ENCODE results near the gene PLXNA1.

PLXNA1 gene

DNA sequence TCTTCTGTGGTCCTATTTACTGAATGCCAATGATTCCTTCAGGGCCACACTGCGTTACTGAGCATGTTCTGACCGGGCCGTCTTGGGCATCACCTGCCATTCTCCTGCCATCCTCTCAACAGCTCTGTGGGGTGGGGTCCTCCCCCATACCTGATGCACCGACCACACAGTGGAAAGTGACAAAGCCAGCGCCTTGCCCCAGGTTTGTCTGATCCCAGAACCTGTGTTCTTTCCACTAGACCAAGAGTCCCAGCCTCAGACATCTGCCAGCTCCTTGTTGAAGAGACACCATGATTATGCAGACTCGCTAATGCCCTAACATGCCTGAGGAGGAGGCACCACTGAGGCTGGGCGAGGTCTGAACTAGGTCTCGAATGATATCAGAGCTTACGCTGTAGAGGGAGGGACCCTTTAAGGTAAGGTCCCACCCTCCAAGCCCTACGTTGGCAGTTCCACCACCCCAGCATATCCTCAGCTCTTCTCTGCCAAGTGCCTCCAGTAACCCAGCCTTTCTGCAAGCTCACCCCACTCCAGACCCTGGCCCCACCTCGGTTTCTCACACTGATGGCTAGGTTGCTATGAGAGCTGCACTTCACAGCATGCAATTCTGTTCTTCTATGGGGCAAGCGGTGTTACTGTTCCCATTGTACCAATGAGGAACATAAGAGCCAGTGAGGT lies 29.8 kb upstream of the PLXNA1 start:
- DNase-seq (ENCODE audit: low spot score): no peak

DNA sequence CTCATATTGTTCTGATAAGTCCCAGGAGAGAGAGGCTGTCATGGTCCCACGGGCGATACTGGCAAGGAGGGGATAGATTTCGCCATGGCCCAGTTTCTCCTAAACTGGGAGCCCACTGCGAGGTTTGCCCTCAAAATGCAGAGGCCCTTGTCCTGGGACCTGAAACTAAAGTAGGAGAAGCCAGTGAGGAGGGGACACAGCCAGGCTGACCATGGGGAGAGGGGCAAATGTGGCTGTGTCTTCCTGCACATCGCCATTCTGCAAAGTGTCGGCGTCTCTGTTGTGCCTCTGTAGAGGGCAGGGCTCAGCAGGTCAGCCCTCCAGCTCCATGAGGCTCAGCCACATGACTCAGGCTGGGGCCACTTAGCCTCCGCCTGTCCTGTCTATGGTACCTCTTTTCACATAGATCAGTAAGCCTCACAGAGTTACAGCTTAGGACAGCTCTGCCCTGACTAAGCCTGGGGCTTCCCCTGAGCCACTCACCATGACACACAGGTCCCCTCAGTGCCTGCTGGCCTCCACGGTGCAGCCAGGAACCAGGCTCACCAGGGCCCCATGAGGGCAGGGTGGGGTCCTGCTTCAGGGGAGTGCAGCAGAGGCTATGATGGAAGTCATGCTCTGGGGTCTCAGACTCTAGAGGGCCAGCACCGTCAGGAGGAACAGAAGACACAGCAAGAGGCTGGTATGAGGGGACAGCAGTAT lies 28.6 kb upstream of the PLXNA1 start:
- no peak for DNase-seq (ENCODE audit: low spot score)

DNA sequence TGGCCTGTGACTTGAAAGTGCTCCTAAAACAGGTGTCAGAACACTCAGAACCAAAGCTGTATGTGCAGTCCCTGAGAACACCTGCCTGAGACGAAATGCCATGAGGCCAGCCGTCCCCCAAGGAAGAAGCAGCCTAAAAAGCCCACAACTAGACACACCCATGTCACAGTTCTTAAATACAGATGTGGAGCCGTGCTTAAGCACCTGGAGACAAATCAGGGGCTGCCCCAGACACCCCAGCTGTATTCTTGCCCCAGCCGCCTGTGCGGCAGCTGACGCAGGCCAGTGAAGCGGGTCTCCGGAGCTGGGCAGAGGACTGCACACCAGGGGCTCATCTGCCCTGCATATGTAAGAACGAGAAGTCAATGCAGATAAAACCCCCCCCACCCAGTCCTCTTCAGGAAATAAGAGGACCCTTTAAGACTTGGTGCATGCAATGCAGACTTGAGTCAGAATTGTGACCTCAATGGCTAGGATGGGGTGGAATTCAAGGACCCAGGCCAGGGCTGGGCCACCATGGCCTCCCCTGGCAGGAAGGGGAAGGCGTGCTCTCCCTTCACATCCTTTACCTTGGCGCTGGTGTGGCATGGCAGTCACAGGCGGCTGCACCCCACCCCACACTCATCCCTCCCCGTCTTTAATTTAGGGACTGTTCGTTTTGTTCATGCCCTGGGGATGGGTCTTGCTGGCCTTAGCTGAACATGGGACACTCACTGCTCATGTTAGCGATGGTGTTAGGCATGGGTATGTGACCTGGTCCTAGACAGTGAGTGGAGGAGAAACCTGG lies 27.7 kb upstream of the PLXNA1 start:
- DNase-seq (ENCODE audit: low spot score): no peak

DNA sequence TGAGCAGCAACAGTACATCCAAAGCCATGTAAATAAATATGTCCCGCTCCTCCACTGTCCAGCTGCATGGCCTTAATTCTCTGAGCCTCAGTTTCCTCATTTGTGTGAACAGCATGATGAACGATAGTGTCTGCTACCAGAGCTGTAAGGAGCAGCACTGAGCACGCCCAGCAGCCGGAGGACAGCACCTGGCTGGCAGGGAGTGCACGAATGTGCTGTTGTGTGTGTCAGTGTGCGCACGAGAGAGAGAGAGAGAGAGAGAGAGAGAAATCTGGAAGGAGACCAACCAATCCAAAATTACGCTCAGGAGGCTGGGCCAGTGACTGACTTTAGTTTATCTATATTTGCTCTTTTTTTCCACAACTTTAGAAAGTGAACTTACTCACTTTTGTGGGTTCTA lies 26.6 kb upstream of the PLXNA1 start:
- no peak for DNase-seq (ENCODE audit: low spot score)

DNA sequence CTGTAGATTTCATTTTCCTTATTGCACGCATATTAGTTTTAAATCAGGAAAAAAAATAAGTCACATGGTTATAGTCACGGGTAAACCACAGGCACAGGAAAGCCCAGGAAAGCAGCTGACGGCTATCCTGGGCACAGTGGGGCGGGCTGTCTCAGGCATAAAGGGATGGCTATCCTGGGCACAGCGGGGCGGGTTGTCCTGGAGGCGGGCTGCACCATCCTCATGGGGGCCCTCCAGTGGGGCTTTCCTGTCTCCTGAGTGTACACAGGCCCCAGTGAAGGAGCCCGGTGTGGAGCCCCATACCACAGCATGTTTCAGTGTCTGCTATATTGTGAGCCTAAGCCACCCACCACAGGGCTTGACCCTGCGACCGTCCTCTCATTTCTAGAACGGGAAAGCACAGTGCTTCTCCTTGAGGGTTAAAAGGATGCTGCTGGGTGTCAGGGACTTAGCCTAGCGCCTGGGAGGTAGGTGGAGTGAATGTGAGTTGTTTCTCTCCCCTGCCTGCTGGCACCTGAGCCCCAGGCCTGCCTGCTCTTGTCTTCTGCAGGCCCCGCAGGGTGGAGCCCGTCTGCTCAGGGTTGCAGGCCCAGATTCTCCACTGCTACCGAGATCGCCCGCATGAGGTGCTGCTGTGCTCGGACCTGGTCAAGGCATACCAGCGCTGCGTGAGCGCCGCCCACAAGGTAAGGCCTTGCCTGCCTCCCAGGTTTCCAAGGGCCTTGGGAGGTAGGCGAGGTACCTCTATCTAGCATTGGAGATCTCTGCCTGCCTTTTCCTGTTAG lies 25.9 kb upstream of the PLXNA1 start:
- no peak for DNase-seq (ENCODE audit: low spot score)

DNA sequence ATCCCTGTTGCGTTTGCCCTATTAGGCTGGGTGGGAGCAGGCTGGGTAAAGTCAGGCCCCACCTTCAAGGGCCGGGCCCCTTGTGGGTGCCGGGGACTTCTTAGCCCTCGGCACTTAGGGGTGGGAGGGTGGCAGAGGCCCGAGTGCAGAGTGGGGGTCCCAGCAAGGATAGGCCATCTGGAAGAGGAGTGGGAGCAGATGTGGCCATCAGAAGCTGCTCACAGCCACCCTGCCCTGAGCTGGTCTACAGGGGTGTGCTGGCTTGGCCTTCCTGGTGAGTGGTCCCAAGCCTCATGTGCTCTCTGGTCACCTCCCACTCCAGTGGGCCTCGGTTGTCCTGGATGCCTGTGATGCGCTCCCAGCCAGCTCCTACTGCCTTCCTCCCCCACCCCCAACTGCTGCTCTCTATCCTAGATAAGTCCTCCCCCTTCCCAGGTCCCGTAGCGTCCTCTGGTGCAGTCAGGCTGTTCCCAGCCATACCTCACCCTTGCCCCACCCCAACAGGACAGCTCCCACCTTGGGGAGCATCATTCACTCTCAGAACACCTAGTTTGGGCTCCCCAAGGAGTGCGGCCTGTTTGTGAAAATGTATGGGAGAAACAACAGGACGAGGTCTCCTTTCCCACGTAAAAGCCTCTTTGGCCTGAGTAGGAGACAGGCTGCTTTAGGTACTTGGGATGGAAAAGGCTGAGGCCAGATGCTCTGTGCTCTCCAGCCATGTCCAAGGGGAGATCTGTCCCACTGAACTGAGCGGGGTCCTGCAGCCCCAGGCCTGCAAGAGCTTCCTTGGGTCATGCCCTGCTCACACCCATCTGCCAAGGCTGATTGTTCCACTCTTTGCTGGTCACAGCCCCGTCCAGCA lies 24.9 kb upstream of the PLXNA1 start:
- no peak for DNase-seq (ENCODE audit: low spot score)

DNA sequence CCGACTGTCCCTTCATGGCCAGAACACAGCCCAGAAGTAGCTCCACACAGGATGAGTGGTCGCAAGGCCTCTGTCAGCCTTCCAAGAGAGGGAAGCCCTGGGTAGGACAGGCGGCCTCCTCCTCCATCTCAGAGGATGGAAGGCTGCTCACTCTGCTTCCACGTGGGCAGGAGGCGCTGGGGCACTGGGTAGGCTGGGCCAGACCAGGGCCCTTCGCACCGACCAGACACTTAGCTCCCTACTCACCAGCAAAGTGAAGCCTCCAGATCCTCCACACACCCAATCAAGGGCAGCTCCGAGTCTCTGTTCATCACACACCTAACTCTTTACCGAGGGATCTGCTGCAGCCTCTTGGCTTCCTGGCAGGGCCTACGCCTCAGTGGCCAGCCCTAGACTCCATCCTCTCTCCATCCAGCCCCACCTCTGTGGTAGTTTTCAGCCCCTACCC lies 24.3 kb upstream of the PLXNA1 start:
- no peak for DNase-seq (ENCODE audit: low spot score)

DNA sequence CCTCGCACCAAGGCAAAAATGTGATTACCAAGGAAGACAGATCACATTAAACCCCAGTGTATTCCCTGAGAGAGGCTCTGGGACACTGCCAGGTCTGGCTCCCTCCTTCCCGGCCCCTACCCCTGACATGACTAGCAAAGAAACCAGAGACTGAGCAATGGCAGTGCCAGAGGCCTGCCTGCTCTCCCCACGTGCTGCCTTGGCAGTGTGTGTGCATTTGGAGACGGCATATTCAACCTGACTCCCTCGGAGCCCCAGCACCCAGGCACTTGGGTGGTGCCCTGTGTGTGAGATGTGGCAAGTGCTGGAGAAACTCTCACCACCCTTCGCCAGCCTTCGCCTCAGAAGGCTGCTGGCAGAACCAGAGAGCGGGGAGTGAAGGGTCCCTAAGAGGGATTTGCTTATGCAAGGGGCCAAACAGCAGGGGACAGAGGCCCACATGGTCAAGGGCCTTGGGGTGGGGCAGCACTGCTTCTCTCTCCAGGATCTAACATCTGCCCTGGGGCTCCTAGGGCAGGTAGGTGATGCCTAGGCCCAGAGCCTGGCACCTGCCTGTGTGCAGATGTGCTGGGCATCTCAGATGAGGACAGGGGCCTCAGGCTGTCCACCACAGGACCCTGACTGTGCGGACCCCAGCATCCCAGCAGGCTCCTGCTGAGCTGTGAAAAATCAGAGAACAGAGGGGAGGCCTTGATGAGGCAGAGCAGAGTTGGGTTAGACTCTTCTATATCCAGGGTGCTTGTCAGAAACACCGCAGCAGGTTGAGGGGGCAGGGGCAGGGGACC lies 23.6 kb upstream of the PLXNA1 start:
- no peak for DNase-seq (ENCODE audit: low spot score)

DNA sequence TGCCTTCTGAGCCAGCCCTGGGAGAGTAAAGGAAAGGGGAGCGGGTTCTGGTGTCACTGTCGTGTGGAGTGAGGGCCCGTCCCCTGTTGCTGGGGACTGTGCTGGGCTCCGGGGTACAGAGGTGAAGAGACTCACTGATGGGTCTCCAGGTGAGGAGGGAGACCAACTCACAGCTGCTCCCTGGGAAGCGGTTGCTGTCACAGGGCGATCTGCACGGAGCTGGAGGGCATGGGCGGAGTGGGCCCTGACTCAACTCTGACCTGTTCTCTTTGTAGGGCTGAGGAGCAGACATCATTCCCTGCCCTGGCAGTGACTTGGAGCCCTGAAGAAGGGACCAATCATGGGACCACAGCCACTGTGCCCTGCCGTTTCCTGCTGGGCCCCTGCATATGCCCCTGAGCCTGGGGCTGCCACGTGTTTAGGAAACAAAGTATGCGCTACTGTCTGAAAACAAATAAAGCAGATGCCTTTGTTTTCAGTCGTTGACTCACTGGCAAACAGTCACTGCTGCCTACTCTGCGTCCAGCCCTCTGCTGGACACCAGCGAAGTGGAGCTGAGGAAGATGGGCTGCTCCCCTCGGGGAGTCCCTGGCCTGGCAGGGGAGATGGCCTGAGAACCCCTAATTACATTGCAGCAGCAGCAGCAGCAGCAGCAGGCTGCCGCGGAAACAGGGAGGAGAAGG lies 22.9 kb upstream of the PLXNA1 start:
- no peak for DNase-seq (ENCODE audit: low spot score)

DNA sequence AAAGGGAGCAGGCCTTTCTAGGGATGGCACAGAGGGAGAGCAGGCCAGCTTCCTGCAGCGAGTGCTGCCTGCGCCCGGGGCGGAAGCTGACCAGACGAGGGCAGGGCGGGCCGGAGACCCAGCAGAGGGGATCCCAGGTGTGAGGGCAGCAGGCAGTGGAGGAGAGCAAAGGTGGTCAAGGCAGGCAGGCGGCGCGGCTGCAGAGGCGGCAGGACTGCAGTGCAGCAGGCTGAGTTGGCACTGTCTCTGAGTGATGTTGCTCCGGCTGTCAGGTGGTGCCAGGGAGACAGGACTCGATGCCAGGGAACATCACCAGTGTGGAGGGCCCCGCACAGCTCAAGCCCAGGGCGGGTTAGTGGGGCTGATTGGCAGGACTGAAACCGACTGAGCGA lies 22.3 kb upstream of the PLXNA1 start:
- DNase-seq (ENCODE audit: low spot score): no peak

DNA sequence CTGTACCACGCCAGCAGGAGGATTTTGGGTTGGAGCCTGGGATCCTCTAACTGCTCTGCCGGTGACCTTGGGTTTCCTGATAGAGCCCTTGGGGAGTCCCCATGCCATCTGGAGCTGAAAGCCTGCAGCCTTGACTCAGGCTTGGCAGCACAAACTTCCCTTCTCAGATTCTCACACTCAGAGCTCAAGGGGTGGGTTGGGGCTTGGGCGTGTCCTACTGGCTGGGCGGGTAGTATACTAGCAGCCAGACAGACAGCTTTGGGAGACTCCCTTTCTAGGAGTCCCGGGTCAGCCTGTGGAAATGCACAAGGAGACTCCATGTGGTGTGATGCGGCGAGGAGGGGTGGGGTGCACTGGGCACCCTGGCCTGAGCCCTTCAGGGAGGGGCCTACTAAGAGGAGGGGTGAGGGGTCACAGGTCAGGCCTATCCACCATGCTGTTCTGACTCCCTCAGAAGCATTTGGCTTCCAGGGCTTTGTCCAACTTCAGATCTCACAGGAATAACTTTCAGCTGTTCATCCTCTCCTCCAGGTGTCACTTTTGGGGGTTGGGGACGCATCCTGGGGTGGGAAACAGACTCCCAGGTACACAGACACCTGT lies 21.6 kb upstream of the PLXNA1 start:
- DNase-seq (ENCODE audit: low spot score): no peak

DNA sequence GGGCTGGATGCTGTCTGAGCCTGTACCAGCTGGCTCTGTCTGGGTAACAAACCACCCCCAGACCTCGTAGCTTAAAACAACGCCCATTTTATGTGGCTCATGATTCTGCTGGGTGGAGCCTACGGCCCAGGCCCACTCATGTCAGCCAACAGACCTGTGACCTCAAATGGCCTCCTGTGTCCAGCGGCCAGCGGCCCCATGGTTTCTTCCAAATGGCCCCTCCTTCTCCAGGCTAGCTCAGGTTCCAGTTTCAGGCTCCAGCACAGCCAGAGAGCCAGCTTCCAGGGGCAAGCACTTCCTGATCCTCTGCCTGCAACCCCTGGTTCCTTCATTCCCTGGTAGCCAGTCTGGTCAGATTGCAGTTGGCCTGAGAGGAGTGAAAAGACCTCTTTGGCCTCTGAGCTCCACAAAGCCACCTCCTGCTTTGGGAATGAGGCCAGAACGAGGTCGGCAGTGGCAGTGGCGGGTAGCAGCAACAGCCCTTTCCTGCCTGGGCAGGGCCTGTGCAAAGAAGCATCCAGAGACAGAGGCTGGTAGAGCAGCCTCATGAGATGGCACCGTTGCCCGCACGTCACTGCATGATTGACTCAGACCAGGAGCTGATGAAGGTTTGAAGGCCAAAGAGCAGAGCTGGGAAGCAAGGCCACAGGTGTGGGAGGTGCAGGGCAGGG lies 21.0 kb upstream of the PLXNA1 start:
- DNase-seq (ENCODE audit: low spot score): no peak

DNA sequence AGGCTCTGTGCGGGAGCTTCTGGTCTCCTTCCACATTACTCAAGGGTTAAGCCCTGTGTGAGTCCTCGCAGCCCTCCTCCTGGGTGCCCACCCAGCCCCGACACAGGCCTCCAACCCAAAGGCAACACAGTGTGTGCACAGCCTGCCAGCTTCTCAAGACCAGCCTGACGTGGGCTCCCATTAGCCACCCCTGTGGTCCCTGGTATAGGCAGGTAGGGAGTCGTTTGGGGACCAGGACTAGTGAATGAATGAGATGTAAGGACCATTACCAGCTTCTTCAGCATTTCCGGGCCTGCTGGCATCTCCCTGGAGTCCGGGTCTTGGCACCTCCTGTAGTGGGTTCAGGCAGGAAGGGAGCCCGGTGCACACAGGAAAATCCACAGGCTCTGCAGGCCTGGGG lies 20.2 kb upstream of the PLXNA1 start:
- DNase-seq (ENCODE audit: low spot score): no peak

DNA sequence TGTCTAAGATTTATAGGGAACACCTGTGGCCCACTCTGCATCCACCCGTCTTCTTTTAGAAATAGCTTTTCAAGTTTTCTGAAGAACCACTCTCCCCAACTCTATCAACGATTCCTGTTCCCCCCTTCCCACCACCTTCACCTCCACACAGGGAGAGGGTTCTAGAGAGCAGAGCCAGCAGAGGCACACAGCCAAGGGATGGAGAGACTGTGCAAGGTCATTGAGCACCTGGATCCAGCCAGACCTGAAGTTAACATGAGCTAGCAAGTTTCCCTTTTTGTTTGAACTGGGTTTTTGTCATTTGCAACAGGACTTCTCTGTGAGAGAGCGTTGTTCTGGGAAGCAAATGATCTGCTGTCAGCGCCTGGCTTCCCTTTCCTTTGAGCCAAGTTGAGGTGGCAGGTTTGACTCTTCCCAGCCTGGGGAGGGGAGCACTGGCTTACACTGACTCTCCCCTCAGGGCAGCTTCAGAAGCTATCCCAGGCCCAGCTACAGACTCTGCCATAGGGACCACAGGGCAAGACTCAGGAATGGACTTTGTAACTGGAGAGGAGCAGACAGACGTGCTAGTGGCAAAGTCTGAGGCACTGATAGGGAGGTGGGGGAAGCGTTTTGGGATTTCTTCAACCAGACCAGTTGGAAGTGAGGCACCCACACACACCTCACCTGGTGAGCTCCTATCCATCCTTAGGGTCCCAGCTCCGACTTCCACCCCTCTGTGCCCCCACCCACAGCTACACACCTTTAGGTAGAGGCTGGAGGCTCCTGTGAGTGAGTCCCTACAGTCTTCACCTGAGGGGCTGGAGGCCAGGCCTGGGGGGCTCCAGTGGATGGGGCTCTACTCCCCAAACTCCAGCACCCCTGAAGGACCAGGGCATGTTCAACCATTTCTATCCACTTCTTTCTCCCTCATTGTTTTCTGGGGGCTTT lies 19.4 kb upstream of the PLXNA1 start:
- DNase-seq (ENCODE audit: low spot score): no peak

DNA sequence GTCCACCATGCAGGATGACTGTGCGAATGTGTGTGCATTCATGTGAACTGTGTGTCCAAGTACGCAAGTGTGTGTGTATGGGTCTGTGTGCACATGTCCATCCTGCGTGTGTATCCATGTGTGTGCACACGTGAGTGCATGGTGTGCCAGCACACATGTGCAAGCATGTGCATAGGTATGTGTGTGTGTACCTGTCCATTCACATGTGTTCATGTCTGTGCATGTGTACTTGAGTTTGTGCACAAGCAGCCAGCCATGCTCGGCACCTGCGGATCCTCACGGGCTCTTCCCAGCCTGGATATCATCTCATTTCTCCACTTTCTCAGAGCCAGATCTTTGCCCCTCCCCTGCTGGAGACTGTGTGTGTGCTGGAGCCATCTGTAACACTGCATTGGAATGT lies 18.7 kb upstream of the PLXNA1 start:
- no peak for DNase-seq (ENCODE audit: low spot score)

DNA sequence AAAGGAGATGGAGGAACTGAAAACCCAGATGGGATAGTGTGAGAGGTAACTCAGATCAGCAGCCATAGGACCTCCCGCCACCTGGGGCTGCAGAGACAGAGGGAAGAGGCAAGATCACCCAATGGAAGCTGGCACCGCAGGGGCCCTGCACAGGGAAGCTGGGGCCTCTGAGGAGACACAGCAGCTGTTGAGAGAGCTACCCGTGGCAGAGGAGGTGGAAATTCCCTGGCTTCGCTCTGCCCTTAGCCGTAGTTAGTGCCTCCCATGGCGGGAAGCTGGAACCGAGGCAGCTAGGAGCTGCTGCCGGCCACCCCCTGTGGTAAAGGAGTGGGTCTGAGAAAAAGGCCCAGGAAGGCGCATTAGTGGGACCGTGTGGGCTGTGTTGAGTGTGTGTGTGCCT lies 18.0 kb upstream of the PLXNA1 start:
- DNase-seq (ENCODE audit: low spot score): no peak

DNA sequence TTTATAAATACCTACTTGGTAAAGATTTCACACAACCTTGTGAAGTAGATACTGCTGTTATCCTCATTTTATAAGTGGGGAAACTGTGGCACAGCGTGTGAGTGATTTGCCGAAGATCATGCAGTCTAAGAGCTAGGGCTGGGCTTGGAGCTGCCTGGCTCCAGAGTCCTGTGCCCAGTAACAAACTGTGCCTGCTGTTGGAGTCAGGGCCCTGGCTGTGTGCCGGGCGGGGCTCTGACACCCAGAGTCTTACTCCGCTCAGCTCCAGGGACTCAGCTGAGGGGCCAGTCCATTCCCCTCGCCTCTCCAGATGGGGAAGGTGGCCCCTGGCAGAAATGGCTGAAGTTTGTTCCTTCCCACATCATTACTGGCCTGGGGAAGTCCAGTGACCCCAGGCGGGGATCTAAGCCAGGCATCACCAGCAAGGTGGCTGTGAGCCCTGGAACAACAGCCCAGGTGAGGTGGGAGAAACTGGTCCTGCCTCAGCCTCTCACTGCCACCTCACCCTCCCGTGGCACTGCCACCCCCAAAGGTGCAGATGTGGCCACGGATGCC lies 17.3 kb upstream of the PLXNA1 start:
- no peak for DNase-seq (ENCODE audit: low spot score)

DNA sequence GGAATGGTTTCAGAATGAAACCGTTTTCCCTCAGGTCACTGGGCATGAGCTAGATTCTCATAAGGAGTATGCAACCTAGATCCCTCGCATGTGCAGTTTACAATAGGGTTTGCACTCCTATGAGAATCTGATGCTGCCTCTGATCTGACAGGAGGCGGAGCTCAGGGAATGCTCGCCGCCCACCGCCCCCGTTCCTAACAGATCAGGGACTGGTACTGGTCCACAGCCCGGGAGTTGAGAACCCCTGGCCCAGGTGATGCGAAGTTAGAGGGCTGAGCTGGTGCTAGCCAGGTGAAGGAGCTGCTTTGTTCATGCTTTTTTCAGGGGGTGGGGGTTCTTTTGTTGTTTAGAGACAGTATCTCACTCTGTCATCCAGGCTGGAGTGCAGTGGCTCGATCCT lies 15.5 kb upstream of the PLXNA1 start:
- DNase-seq (ENCODE audit: low spot score): no peak
